ENCODE results near the gene IDNK.

Gene IDNK

GRCh38 chr9:83622939-83623678 is at the start of gene IDNK:
Gene IDNK, plus strand, starts transcription at chr9:83623143. Its CDS starts 29 bp downstream, at chr9:83623172.
- Histone ChIP-seq H4K20me1 (no peaks in the 10 kb centered on the region), H3K27ac (peak within 1 kb of the TSS; percentile 98), H3K4me3 (peak within 1 kb of the TSS; percentile 83), H3K4me2 (peak within 1 kb of the TSS; percentile 86), H3K36me3 (peaks cover 17% of the 10 kb centered on the region), H3K9ac (peak within 1 kb of the TSS; percentile 89), H3K9me3 (no peaks in the 10 kb centered on the region), H3K27me3 (no peaks in the 10 kb centered on the region), H3K4me1 (peaks cover 15% of the 10 kb centered on the region)
- TF ChIP-seq Cebpa-rat (IDR thresholded peaks at IDR 0.05) = no peak

- no peak overlapping the region for H3K4me3 ChIP-seq
- no peak overlapping the region for H3K27ac ChIP-seq
- no peak overlapping the region for H3K4me2 ChIP-seq
- no peaks in the 10 kb centered on the region for H3K36me3 ChIP-seq
- TF ChIP-seq Cebpa-rat (IDR thresholded peaks at IDR 0.05) = no peak
- H4K20me1 ChIP-seq = no peaks in the 10 kb centered on the region
- H3K9me3 ChIP-seq = peaks cover 5% of the 10 kb centered on the region; the same call in 1 of the 2 replicates
- peaks cover 27% of the 10 kb centered on the region for H3K4me1 ChIP-seq
- H3K9ac ChIP-seq = no peak overlapping the region
- H3K27me3 ChIP-seq = no peaks in the 10 kb centered on the region
Measured at GRCh38 chr9:83574482-83574881, 48.5 kb upstream of the IDNK start.

GRCh38 chr9:83582029-83582428 is 40.9 kb upstream of the IDNK start:
- Histone ChIP-seq H3K27ac (no peak overlapping the region), H3K4me3 (no peak overlapping the region), H3K36me3 (no peaks in the 10 kb centered on the region), H3K9me3 (peaks cover 7% of the 10 kb centered on the region; the same call in 1 of the 2 replicates), H3K4me2 (no peak overlapping the region), H3K27me3 (no peaks in the 10 kb centered on the region), H4K20me1 (no peaks in the 10 kb centered on the region), H3K4me1 (no peaks in the 10 kb centered on the region), H3K9ac (no peak overlapping the region)
- no peak for TF ChIP-seq Cebpa-rat (IDR thresholded peaks at IDR 0.05)

GRCh38 chr9:83583151-83584014 is 39.6 kb upstream of the IDNK start:
- no peaks in the 10 kb centered on the region for H3K4me1 ChIP-seq
- no peak for TF ChIP-seq Cebpa-rat (IDR thresholded peaks at IDR 0.05)
- no peak overlapping the region for H3K4me3 ChIP-seq
- H3K36me3 ChIP-seq = no peaks in the 10 kb centered on the region
- no peak overlapping the region for H3K4me2 ChIP-seq
- no peaks in the 10 kb centered on the region for H3K27me3 ChIP-seq
- peaks cover 7% of the 10 kb centered on the region; the same call in 1 of the 2 replicates for H3K9me3 ChIP-seq
- H3K27ac ChIP-seq = no peak overlapping the region
- H3K9ac ChIP-seq = no peak overlapping the region
- H4K20me1 ChIP-seq = no peaks in the 10 kb centered on the region

GRCh38 chr9:83584995-83585394 is 37.9 kb upstream of the IDNK start:
- TF ChIP-seq Cebpa-rat (IDR thresholded peaks at IDR 0.05) = no peak
- no peaks in the 10 kb centered on the region for H3K36me3 ChIP-seq

GRCh38 chr9:83588256-83588655 is 34.7 kb upstream of the IDNK start:
- Histone ChIP-seq H3K27me3 (no peaks in the 10 kb centered on the region), H3K9me3 (no peaks in the 10 kb centered on the region), H3K4me1 (no peaks in the 10 kb centered on the region), H4K20me1 (no peaks in the 10 kb centered on the region), H3K4me3 (no peak overlapping the region), H3K36me3 (no peaks in the 10 kb centered on the region), H3K27ac (no peak overlapping the region), H3K4me2 (no peak overlapping the region), H3K9ac (no peak overlapping the region)
- TF ChIP-seq Cebpa-rat (IDR thresholded peaks at IDR 0.05) = no peak

More at GRCh38 chr9:83584995-83585394, 37.9 kb upstream of the IDNK start:
- Histone ChIP-seq H4K20me1 (no peaks in the 10 kb centered on the region), H3K27ac (no peak overlapping the region), H3K4me1 (no peaks in the 10 kb centered on the region), H3K9me3 (no peaks in the 10 kb centered on the region), H3K4me3 (no peak overlapping the region), H3K9ac (no peak overlapping the region), H3K4me2 (no peak overlapping the region), H3K27me3 (no peaks in the 10 kb centered on the region)

GRCh38 chr9:83596899-83597504 is 25.9 kb upstream of the IDNK start:
- H3K9me3 ChIP-seq = no peaks in the 10 kb centered on the region
- no peak overlapping the region for H3K4me3 ChIP-seq
- no peak overlapping the region for H3K27ac ChIP-seq
- H3K4me1 ChIP-seq = no peaks in the 10 kb centered on the region
- no peaks in the 10 kb centered on the region for H4K20me1 ChIP-seq
- no peaks in the 10 kb centered on the region for H3K27me3 ChIP-seq
- H3K36me3 ChIP-seq = no peaks in the 10 kb centered on the region
- no peak for TF ChIP-seq Cebpa-rat (IDR thresholded peaks at IDR 0.05)
- H3K9ac ChIP-seq = no peak overlapping the region
- no peak overlapping the region for H3K4me2 ChIP-seq

GRCh38 chr9:83598487-83598886 is 24.5 kb upstream of the IDNK start:
- TF ChIP-seq Cebpa-rat (IDR thresholded peaks at IDR 0.05) = 0 out of 2 replicates have a peak, but pooled peaks have one; percentile 27
- H3K36me3 ChIP-seq = no peaks in the 10 kb centered on the region
- no peak overlapping the region for H3K4me2 ChIP-seq

GRCh38 chr9:83599071-83599470 is 23.9 kb upstream of the IDNK start:
- H3K4me3 ChIP-seq = no peak overlapping the region
- no peak overlapping the region for H3K4me2 ChIP-seq
- H3K9me3 ChIP-seq = no peaks in the 10 kb centered on the region
- TF ChIP-seq Cebpa-rat (IDR thresholded peaks at IDR 0.05) = no peak
- H3K27ac ChIP-seq = no peak overlapping the region
- no peaks in the 10 kb centered on the region for H4K20me1 ChIP-seq
- H3K36me3 ChIP-seq = no peaks in the 10 kb centered on the region
- H3K9ac ChIP-seq = no peak overlapping the region
- no peaks in the 10 kb centered on the region for H3K27me3 ChIP-seq
- no peaks in the 10 kb centered on the region for H3K4me1 ChIP-seq

More at GRCh38 chr9:83598487-83598886, 24.5 kb upstream of the IDNK start:
- Histone ChIP-seq H3K4me1 (no peaks in the 10 kb centered on the region), H3K4me3 (no peak overlapping the region), H3K27ac (no peak overlapping the region), H3K9ac (no peak overlapping the region), H3K9me3 (no peaks in the 10 kb centered on the region), H4K20me1 (no peaks in the 10 kb centered on the region), H3K27me3 (no peaks in the 10 kb centered on the region)
